Left lung (tissue), 10 donors: ENCODE data around the gene EDN2. TPM values are rescaled to one million over a fixed set of nuclear protein-coding genes. Genes with fewer than 3 reads are reported as not detected.
A peak's percentile ranks its signal among the peaks of the same experiment; 100 is the strongest.

Experiments
- ATAC-seq: fragments of 200-7000 bp; cut with Tn5 transposase; one replicate; pipeline ENCODE4 v1.9.1; 2020; ENCODE audit warnings: moderate library complexity
- DNase-seq, 4 donors: peaks; one replicate each; pipeline ENCODE4 v3.0.0-alpha.2; 2013 to 2020
- H3K27ac ChIP-seq, 2 donors: fragments of 200-600 bp; sonication (generic) in 1 of 2; one replicate each; pipeline versions ENCODE4 v1.5.0 to v1.8.0; 2020 to 2021
- H3K27me3 ChIP-seq, 2 donors: fragments of 200-600 bp; sonication (generic) in 1 of 2; one replicate each; pipeline versions ENCODE4 v1.5.0 to v1.8.0; 2020 to 2021
- H3K36me3 ChIP-seq, 2 donors: fragments of 200-600 bp; sonication (generic) in 1 of 2; one replicate each; pipeline versions ENCODE4 v1.5.0 to v1.8.0; 2020 to 2021
- H3K4me1 ChIP-seq, 2 donors: fragments of 200-600 bp; one replicate each; pipeline ENCODE4 v1.8.0; 2021
- H3K4me3 ChIP-seq, 2 donors: fragments of 200-600 bp; sonication (generic) in 1 of 2; one replicate each; pipeline versions ENCODE4 v1.5.0 to v1.8.0; 2020 to 2021; ENCODE audit warnings: mild to moderate bottlenecking in 1 of 2
- H3K9me3 ChIP-seq, 2 donors: fragments of 200-600 bp; sonication (generic) in 1 of 2; one replicate each; pipeline versions ENCODE4 v1.5.0 to v1.8.0; 2020 to 2021
- intact Hi-C, 2 donors: fragments of 100-400 bp; cut with DNase I; formaldehyde crosslinking; loops; one replicate each; pipeline versions ENCODE4 v1.11.2 to v1.14.2; 2022
- polyA plus RNA-seq, 6 donors: library from polyadenylated mRNA; unstranded; fragments of 120-200 nt; gene quantifications; one replicate each; pipeline ENCODE4 v1.2.1, GENCODE V29; 2013; ENCODE audit not compliant: insufficient read length in 6 of 6
- total RNA-seq, 2 donors: library from RNA; stranded (reverse); fragmentation: NEBNext Ultra II Directional; extraction: Animal tissue kit (Norgen Biotek cat#: 25700); gene quantifications; one replicate each; pipeline ENCODE4 v1.2.1, GENCODE V29; 2021
- TF ChIP-seq, protein P1 (sequence below), 2 donors: fragments of 200-600 bp; sonication (generic) in 1 of 2; IDR thresholded peaks; one replicate each; pipeline versions ENCODE4 v1.5.0 to v1.8.0; 2021; ENCODE audit warnings: antibody characterized with exemption in 2 of 2
- donor health status: DM: no; HTN: yes; CAD: no.
- donor health status: DM: no; HTN: no; CAD: no.

The EDN2 gene
- total and polyA plus RNA-seq, 8 donors, result 0.22 to 4.0 (median 0.36) TPM; not detected in 1

DNA sequence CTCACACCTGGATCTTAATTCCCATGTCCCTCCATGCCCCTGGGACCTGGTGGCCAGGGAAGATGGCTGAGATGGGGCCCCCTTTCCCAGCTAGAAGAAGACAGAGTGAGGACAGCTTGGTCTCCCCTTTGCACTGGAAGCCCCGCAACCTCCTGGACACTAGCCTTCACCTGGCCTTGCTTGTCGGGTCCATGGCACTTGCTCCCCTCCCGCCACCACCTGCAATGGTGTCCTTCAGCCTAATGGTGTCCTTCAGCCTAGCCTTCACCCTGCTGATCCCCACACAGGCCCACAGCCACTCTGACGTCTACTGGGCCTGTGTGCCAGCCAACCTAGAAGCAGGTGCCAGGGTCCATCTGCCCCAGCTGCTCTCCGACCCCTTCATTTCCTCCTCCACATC is 45.9 kb upstream of the EDN2 start:
- TF ChIP-seq, protein P1, sequence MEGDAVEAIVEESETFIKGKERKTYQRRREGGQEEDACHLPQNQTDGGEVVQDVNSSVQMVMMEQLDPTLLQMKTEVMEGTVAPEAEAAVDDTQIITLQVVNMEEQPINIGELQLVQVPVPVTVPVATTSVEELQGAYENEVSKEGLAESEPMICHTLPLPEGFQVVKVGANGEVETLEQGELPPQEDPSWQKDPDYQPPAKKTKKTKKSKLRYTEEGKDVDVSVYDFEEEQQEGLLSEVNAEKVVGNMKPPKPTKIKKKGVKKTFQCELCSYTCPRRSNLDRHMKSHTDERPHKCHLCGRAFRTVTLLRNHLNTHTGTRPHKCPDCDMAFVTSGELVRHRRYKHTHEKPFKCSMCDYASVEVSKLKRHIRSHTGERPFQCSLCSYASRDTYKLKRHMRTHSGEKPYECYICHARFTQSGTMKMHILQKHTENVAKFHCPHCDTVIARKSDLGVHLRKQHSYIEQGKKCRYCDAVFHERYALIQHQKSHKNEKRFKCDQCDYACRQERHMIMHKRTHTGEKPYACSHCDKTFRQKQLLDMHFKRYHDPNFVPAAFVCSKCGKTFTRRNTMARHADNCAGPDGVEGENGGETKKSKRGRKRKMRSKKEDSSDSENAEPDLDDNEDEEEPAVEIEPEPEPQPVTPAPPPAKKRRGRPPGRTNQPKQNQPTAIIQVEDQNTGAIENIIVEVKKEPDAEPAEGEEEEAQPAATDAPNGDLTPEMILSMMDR (IDR thresholded peaks at IDR 0.05), result no peak
- no peaks in the 10 kb centered on the region for H3K4me1 ChIP-seq
- ATAC-seq (no peak), DNase-seq (peak in 2 of 4 donors; percentile 15 to 25)
- no peak overlapping the region for H3K27ac ChIP-seq
- intact Hi-C loops, result no loop called here
- H3K4me3 ChIP-seq, result no peak overlapping the region
- no peaks in the 10 kb centered on the region for H3K27me3 ChIP-seq
- no peaks in the 10 kb centered on the region for H3K36me3 ChIP-seq
- no peaks in the 10 kb centered on the region for H3K9me3 ChIP-seq

DNA sequence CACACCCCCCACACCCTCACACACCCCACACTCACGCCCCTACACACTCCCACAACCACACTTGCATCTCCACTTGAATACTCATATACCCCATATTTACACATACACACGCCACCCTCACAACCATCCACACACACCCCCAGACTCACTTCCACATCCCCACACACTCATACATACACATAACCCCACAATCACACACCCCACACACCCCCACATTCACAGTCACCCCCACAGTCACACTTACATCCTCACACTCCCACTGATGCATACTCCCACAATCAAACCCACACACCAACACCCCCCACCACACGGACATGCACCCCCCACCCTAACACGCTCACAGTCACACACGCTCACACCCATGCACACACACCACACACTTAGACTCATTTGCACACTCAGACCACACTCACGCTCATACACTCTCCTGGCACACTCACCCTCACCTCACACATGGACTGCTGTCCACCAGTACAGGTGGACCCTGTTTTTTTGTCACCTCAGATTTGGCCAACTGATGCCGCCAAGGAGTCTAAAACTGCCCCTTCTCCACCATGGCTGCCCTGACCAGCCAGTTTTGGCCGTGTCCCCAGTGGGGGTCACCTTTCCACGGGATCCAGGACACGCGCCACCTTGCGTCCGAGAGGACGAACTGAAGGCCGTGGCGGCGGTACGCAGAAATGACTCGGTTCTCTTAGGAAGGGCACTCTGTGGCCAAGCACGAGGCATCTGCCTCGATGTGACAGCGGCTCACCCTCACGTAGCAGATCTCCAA is 45.3 kb upstream of the EDN2 start:
- no peaks in the 10 kb centered on the region for H3K9me3 ChIP-seq
- intact Hi-C loops, result no loop called here
- H3K27ac ChIP-seq, result no peak overlapping the region
- no peak overlapping the region for H3K4me3 ChIP-seq
- H3K4me1 ChIP-seq, result no peaks in the 10 kb centered on the region
- H3K36me3 ChIP-seq, result peaks cover 0 to under 1% of the 10 kb centered on the region in 2 donors
- no peaks in the 10 kb centered on the region for H3K27me3 ChIP-seq
- no peak for ATAC-seq
- peak in 2 of 4 donors; percentile 9 to 58 for DNase-seq
- TF ChIP-seq, protein P1 (IDR thresholded peaks at IDR 0.05), result no peak

DNA sequence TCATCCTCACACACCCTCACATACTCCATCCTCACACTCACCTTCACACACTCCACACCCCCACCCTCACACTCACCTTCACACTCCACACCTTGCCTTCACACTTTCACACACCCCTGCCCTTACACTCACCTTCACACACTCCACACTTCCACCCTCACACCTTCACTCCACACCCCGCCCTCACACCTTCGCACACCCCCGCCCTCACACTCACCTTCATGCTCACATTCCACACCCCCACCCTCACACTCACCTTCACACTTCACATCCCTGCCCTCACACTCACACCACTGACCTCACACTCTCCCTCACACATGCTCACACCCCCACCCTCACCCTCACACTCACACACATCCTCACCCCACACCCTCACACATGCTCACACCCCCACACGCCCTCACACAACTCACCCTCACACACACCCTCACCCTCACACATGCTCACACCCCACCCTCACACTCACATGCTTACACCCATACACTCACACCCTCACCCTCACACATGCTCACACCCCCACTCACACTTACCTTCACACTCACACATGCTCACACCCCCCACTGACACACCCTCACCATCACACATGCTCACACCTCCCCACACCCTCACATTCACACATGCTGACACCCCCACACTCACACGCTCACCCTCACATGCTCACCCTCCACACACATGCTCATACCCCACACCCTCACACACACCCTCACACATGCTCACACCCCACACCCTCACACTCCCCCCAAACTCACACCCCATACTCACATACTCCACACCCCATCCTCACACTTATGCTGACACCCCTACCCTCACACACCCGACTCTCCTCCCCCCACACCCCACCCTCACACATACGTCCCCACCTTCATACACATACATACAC is 44.5 kb upstream of the EDN2 start:
- no peak overlapping the region for H3K27ac ChIP-seq
- no peak overlapping the region for H3K4me3 ChIP-seq
- ATAC-seq (no peak), DNase-seq (peak in 2 of 4 donors; percentile 14 to 21)
- intact Hi-C loops, result no loop called here
- H3K4me1 ChIP-seq, result no peaks in the 10 kb centered on the region
- no peaks in the 10 kb centered on the region for H3K9me3 ChIP-seq
- TF ChIP-seq, protein P1 (IDR thresholded peaks at IDR 0.05), result no peak
- H3K27me3 ChIP-seq, result no peaks in the 10 kb centered on the region
- H3K36me3 ChIP-seq, result peaks cover 0 to 9% of the 10 kb centered on the region in 2 donors

DNA sequence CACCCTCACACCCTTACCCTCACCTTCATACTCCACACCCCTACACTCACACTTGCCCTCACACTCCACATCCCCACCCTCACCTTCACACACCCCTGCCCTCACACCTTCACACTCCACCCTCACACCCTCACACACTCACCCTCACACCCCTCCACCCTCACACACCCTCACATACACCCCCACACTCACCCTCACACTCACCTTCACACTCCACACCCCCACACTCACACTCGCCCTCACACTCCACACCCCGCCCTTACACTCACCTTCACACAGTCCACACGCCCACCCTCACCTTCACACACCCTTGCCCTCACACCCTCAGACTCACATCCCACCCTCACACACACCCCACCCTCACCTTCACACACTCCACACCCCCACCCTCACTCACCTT is 43.6 kb upstream of the EDN2 start:
- TF ChIP-seq, protein P1 (IDR thresholded peaks at IDR 0.05), result no peak
- no peaks in the 10 kb centered on the region for H3K4me1 ChIP-seq
- no peak overlapping the region for H3K27ac ChIP-seq
- peaks cover 0 to 14% of the 10 kb centered on the region in 2 donors for H3K36me3 ChIP-seq
- no peak overlapping the region for H3K4me3 ChIP-seq
- intact Hi-C loops, result no loop called here
- no peak for ATAC-seq
- DNase-seq, result no peak
- no peaks in the 10 kb centered on the region for H3K27me3 ChIP-seq
- no peaks in the 10 kb centered on the region for H3K9me3 ChIP-seq
